Left cardiac atrium (tissue), 4 donors: ENCODE data around the gene SNX22. TPM values are rescaled to one million over a fixed set of nuclear protein-coding genes. Genes with fewer than 3 reads are reported as not detected.

Experiments
- ATAC-seq, 2 donors: fragments of 200-7000 bp; cut with Tn5 transposase; one replicate each; pipeline ENCODE4 v1.9.1; 2020; ENCODE audit warnings: mild to moderate bottlenecking in 2 of 2, moderate library complexity in 2 of 2
- DNase-seq: peaks from one replicate; pipeline ENCODE4 v3.0.0-alpha.2; 2020
- intact Hi-C, 2 donors: fragments of 100-400 bp; cut with DNase I; formaldehyde crosslinking; loops; one replicate each; pipeline versions ENCODE4 v1.14.1 to v1.15.1; 2022 to 2023
- total RNA-seq, 2 donors: library from RNA; stranded (reverse); fragmentation: NEBNext Ultra II Directional; extraction: Animal tissue kit (Norgen Biotek cat#: 25700); gene quantifications; one replicate each; pipeline ENCODE4 v1.2.1, GENCODE V29; 2021
- donor health status: DM: no; HTN: yes; CAD: no.
- donor health status: DM: no; HTN: yes; CAD: no; lungs with severe emphysema.
- donor health status: DM: yes; HTN: yes; CAD: no.
- donor health status: Dilated cardiomyopathy.

Gene SNX22
- total RNA-seq, 2 donors from 2014 or later = 28.9 to 29.8 TPM

GRCh38 chr15:64132217-64132616 is 19.3 kb upstream of the SNX22 start:
- ATAC-seq (peak in 1 of 2 donors; percentile 35), DNase-seq (no peak)
- intact Hi-C loops = no loop called here

- intact Hi-C loops = no loop called here
- DNase-seq (no peak), ATAC-seq (no peak)
Measured at GRCh38 chr15:64133623-64134344, 17.7 kb upstream of the SNX22 start.

DNA sequence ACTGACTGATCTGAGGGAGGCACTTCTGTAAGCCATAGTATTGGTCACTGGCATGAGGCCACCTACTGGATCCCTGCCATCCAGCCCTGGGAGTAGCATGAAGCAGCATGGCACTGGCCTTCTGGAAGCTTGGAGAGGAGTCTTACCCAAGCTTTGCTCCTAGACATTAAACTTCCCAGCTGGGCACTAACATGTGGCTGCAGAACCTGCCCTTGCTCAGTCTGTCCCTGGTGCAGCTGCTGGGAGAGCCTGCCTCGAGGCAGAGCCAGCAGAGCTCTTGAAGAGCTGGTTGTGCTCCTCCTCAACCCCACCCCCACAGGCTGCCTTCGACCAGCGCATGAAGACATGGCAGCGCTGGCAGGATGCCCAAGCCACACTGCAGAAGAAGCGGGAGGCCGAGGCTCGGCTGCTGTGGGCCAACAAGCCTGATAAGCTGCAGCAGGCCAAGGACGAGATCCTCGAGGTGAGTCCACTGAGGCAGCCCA is 17.1 kb upstream of the SNX22 start:
- intact Hi-C loops = no loop called here
- DNase-seq (no peak), ATAC-seq (peak; percentile 24 to 48)

DNA sequence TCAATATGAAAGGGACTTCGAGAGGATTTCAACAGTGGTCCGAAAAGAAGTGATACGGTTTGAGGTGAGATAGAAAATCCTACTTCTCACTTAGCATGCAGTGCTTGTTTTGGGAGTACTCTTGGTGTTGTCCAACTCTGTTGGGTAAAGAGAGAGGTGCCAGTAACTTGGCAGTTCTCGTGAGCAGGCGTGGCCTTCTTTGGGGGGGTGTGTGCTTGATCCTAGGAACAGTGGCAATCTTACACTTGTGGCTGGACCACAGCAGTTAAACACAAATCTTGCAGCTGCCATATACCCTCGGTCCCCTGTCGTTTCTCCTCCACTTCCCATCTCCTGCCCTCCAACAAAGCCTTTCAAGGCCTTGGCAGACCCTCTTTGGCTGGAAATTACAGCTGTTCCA is 15.2 kb upstream of the SNX22 start:
- no peak for DNase-seq
- intact Hi-C loops = no loop called here
- ATAC-seq = no peak

- ATAC-seq (peak; percentile 59 to 68), DNase-seq (no peak)
- intact Hi-C loops = no loop called here
Measured at GRCh38 chr15:64137226-64137833, 14.2 kb upstream of the SNX22 start.

GRCh38 chr15:64138331-64138941 is 13.1 kb upstream of the SNX22 start:
- no peak for DNase-seq
- intact Hi-C loops = no loop called here
- no peak for ATAC-seq

GRCh38 chr15:64141798-64142512 is 9.6 kb upstream of the SNX22 start:
- DNase-seq = no peak
- ATAC-seq = no peak
- intact Hi-C loops = no loop called here

GRCh38 chr15:64143276-64143675 is 8.3 kb upstream of the SNX22 start:
- DNase-seq (no peak), ATAC-seq (no peak)
- intact Hi-C loops = no loop called here

DNA sequence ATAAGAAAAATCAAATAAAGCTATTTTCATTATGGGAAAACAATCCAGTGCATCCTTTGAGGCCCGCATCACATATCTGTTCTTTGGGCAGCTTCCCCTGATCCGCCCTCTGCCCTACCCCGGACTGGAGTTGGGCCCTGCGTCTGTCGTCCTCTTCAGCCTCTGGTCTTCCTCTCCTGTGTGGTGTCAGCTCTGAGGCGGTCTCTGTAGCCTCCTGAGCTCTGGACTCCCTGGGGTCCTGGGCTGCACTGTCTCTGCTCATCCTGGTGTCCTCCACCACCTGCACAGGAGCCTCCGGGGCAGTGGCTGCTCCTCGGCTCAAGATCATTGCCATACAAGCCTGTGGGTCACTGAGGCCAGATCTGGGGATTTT is 7.4 kb upstream of the SNX22 start:
- DNase-seq (no peak), ATAC-seq (no peak)
- intact Hi-C loops = no loop called here

- ATAC-seq = no peak
- DNase-seq = no peak
- intact Hi-C loops = no loop called here
Measured at GRCh38 chr15:64144565-64145281, 6.8 kb upstream of the SNX22 start.

DNA sequence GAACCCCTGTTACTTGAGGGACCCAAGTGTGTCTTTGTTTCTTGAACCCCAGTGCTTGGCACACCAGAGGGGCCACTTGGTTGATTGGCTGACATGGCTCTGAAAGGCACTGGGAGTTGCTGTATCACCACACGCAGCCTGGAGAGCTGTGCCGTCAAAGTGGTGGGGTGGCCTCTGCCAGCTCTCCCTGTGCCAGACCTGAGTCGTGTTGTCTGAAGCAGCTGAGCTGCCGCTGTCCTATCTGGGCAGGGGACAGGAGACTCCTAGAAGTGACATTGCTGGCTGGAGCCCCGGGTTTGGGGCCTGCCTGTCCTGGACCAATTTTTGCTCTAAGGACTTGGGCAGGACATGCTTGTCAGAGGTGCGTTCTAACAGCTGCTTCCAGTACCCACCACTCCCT is 5.5 kb upstream of the SNX22 start:
- peak; percentile 83 to 89 for ATAC-seq
- DNase-seq = peak; percentile 68
- intact Hi-C loops = no loop called here

DNA sequence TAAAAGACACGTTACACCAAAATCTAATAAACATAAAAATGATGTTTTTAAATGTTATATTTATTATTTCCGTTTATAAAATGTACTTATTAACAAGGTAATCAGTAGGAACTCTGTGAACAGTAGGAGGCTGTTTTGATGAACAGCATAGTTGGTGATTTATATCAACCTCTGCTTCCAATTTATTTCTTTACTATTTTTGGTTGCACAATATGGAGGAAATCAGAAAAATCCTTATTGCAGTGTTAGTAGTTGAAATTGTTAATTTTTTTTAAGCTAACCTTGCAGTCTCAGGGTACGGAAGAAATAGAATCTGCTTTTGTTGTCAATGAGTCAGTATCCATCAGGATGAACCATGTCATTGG is 5.0 kb upstream of the SNX22 start:
- no peak for ATAC-seq
- intact Hi-C loops = no loop called here
- DNase-seq = no peak

DNA sequence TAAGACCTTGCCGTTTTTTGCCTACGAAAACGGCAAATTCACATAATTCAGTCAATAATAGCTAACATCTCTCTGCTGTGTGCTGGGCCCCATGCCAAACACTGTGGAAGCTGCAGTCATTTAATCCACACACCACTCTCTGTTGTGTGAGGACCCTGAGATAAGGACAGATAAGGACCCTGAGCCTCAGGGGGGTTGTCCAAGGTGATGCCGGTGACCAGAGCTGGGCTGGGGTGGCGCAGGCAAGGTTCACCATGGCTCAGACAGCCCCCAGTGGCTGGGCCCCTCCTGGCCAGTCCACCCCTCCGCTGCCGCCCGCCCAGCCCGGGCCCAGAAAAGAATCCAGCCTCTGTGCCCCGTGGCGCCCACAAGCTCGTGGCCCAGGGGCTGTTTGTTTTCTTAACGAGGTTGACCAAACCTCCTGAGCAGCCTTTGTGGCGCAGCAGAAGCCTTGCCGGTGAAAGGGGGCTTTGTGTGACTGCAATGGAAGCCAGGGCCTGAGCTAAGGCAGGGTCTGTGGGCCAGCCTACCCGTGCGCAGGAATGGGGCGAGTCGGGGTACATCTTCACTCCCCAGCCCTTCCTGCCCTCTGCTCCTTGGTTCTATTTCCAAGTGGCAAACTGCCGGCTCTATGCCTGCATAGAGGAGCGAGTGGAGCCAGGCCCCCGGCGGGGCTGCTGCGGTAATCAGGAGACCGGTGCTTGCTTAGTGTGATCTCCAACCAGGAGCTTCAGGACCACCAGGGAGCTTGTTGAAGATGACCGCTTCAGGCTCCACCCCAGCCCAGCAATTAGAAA is 4.4 kb upstream of the SNX22 start:
- DNase-seq (no peak), ATAC-seq (peak; percentile 18 to 21)
- intact Hi-C loops = no loop called here

DNA sequence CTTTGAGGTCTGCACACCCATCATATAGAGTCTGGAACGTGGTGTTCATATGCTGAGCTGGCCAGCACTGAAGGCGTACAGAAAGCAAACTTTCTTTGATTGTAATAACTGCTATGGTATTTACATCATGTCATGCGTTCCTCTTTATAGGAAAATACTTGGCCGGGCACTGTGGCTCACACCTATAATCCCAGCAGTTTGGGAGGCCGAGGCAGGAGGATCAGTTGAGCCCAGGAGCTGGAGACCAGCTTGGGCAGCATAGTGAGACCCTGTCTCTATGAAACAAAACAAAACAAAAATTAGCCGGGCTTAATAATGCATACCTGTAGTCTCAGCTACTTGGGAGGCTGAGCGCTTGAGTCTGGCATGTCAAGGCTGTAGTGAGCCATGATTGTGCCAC is 3.4 kb upstream of the SNX22 start:
- ATAC-seq = no peak
- intact Hi-C loops = no loop called here
- no peak for DNase-seq

DNA sequence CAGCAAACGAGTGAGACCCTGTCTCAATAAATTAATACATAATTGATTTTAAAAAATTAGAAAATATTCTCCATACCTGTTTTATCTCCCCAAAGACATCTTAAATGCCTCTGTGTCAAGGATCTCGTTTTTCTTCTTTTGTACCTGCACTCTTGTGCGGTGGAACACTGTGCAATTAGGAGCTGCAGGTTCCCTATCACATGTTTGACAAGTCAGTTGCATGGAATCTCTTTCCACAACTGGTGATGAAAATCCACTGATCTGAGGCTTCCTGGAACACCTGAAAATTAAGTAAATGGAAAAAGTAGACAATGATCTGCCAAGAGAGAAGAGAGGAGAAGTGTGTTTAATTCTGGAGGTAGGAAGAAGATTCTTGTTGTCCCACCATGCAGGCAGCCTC is 3.0 kb upstream of the SNX22 start:
- no peak for DNase-seq
- ATAC-seq = no peak
- intact Hi-C loops = no loop called here

DNA sequence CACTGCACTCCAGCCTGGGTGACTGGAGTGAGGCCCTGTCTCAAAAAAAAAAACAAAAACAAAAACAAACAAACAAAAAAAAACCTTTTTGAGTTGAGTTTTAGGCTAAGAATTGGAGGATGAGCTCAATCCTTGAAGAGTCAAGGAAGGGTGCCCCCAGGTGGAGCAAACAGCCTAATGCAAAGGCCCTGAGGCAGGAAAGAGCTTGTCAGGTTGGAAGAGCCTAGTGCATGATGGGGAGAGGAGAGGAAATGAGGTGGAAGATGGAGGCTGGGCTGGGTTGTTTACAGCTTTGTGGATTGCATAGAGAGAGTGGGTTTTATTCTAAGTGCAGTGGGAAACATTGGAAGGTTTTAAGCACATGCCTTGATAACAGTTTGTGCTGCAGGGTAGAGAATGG is 2.1 kb upstream of the SNX22 start:
- ATAC-seq = no peak
- DNase-seq = no peak
- intact Hi-C loops = no loop called here

GRCh38 chr15:64149893-64150578 is 1.5 kb upstream of the SNX22 start:
- no peak for DNase-seq
- intact Hi-C loops = loop anchor here (2.0 to 10.0 kb wide), 2 partner anchors 55 kb away; partner anchors contain the start of genes SNX1 (in 2 of the 2) and CIAO2A (in 1 of the 2)
- no peak for ATAC-seq
